HS-5 (cell line): ENCODE data around the gene MERTK.
A peak's percentile ranks its signal among the peaks of the same experiment; 100 is the strongest.
"Not testable (repeated sequence)": the region's sequence is repeated elsewhere in the genome, so short reads cannot be mapped to it uniquely, and the experiment has no call there.

Experiments
- DNase-seq: peaks from one replicate; pipeline ENCODE4 v3.0.0-alpha.2; 2012; ENCODE audit warnings: low read depth

The MERTK gene

GRCh38 chr2:111946294-111947114 lies 48.1 kb downstream of the MERTK start:
- DNase-seq, result peak; percentile 90

- no peak for DNase-seq
Measured at GRCh38 chr2:111947219-111947618, 48.8 kb downstream of the MERTK start.

GRCh38 chr2:111948832-111949231 lies 50.4 kb downstream of the MERTK start:
- no peak for DNase-seq

- DNase-seq, result no peak
Measured at GRCh38 chr2:111950236-111950635, 51.8 kb downstream of the MERTK start.

GRCh38 chr2:111951486-111951885 lies 53.1 kb downstream of the MERTK start:
- DNase-seq, result peak; percentile 23

GRCh38 chr2:111952871-111953452 lies 54.6 kb downstream of the MERTK start:
- DNase-seq, result no peak

- no peak for DNase-seq
Measured at GRCh38 chr2:111954602-111955332, 56.4 kb downstream of the MERTK start.

- DNase-seq, result no peak
Measured at GRCh38 chr2:111957872-111958354, 59.5 kb downstream of the MERTK start.

GRCh38 chr2:111958901-111959300 lies 60.5 kb downstream of the MERTK start:
- no peak for DNase-seq

GRCh38 chr2:111961663-111962062 lies 63.3 kb downstream of the MERTK start:
- no peak for DNase-seq

- DNase-seq, result not testable (repeated sequence)
Measured at GRCh38 chr2:111963086-111963485, 64.7 kb downstream of the MERTK start.

- DNase-seq, result not testable (repeated sequence)
Measured at GRCh38 chr2:111963508-111963907, 65.1 kb downstream of the MERTK start.

- no peak for DNase-seq
Measured at GRCh38 chr2:111965062-111965461, 66.7 kb downstream of the MERTK start.

- DNase-seq, result no peak
Measured at GRCh38 chr2:111966241-111966640, 67.8 kb downstream of the MERTK start.

- no peak for DNase-seq
Measured at GRCh38 chr2:111967018-111967417, 68.6 kb downstream of the MERTK start.

- DNase-seq, result no peak
Measured at GRCh38 chr2:111970453-111970852, 72.0 kb downstream of the MERTK start.

GRCh38 chr2:111972955-111973565 lies 74.7 kb downstream of the MERTK start:
- DNase-seq, result no peak

- no peak for DNase-seq
Measured at GRCh38 chr2:111973701-111974100, 75.3 kb downstream of the MERTK start.

- DNase-seq, result peak; percentile 99
Measured at GRCh38 chr2:111975053-111975552, 76.7 kb downstream of the MERTK start.

- DNase-seq, result no peak
Measured at GRCh38 chr2:111975819-111976218, 77.4 kb downstream of the MERTK start.

- DNase-seq, result no peak
Measured at GRCh38 chr2:111977240-111977639, 78.8 kb downstream of the MERTK start.
